ENCODE results near the gene DTX3L.

- no peak for TF ChIP-seq CTCF (IDR thresholded peaks at IDR 0.05)
- TF ChIP-seq POLR2A (IDR thresholded peaks at IDR 0.05), result no peak
Measured at GRCh38 chr3:122553171-122553570, 11.0 kb upstream of the DTX3L start.
